Activated effector memory CD4-positive, alpha-beta T cell treated with Interleukin-2 at 50 U/mL for 16 hours (primary cell): Measurements from ENCODE around the gene CAPNS1.
"Not testable (repeated sequence)": the region's sequence is repeated elsewhere in the genome, so short reads cannot be mapped to it uniquely, and the experiment has no call there.

Experiments used
- DNase-seq: peaks from one replicate; pipeline ENCODE4 v3.0.0-alpha.2; 2020

CAPNS1 gene

DNA sequence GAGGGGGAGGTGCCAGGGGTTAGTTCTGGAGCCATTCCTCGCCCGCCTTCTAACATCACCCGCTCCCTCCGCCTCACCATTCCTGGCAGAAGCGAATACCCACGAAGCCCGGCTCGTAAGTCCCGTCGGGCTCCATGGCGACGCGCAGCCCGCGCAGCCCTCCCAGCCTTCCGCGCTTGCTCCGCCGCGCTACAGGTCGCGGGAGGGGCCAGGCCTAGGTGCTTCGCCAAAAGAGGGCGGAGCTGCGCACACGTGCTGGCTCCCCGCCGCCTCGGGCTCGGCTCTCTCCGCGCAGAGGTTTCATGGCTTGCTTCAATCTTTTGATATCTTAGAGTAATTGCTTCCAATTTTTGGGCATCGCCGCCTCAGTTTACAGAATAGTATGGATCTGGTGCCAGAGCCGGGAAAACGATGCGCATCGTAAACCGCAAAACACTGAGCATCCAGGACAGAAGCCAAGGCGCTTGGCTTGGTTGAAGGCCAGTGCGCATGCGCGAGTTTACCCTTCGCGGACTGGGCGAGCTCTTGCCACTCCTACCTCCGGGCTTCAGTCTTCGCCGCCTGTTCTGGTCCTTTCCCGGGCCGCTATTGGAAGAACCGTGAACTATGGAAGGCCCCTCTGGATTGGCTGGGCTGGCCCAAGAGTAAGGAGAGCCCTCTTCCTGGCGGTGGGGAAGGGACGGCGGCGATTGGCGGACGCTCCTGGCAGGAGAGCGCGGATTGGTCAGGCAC is 25.0 kb upstream of the CAPNS1 start, which contains the start of gene POLR2I:
Gene POLR2I (minus strand): TSS at position 155 of the 732 bp plus-strand sequence. CDS start 19 bp downstream, at position 136.
- DNase-seq: peak; percentile 97

GRCh38 chr19:36115453-36116343 is 24.2 kb upstream of the CAPNS1 start, which contains the start of gene TBCB:
Gene TBCB (plus strand): TSS chr19:36115468. CDS start chr19:36115561, 93 bp downstream.
- DNase-seq: peak; percentile 2

GRCh38 chr19:36116344-36116637 is 23.6 kb upstream of the CAPNS1 start:
- DNase-seq: no peak

DNA sequence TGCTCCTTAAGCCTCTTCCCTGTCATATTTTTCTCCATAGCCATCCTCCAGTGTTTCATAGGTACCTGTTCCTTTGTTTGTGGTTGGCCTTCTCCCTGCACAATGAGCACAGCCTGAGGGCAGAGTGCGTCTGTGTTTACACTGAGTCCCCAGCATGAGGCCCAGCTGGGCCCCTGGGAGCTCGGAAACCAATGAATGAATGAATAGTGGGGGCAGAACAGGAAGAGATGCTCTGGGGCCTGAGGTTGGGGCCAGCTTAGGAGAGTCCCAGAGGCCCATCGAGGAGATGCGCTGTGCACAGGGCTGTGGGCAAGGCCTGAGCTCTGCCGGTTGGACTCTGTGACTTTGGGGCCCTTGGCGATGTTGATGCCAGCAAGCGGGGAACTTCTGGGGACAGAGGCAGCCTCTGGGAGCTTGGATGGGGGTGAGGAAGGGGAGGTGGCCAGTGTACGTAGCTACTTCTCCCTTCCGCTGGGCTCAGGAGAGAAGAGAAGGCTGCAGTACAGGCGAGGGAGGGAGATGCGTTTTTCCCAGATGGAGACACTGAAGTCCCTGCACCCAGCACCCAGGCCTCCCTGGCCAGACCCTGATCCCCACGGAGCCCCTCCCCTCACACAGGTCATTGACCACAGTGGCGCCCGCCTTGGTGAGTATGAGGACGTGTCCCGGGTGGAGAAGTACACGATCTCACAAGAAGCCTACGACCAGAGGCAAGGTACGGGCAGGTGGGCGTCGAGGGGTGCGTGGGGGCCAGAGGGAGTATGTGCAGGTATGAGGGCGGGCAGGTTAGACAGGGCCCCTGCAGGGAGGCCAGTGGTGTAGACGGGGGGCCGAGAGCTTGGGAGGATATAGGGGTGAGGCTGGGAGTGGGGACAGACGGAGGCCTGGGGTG is 19.5 kb upstream of the CAPNS1 start:
- DNase-seq: no peak

GRCh38 chr19:36120984-36121358 is 18.9 kb upstream of the CAPNS1 start:
- DNase-seq: no peak

- no peak for DNase-seq
These were observed 18.3 kb upstream of the CAPNS1 start for GRCh38 chr19:36121486-36122124.

GRCh38 chr19:36125557-36125956 is 14.3 kb upstream of the CAPNS1 start:
- DNase-seq: no peak

GRCh38 chr19:36128392-36128736 is 11.5 kb upstream of the CAPNS1 start:
- no peak for DNase-seq

GRCh38 chr19:36131221-36131620 is 8.6 kb upstream of the CAPNS1 start:
- DNase-seq: peak; percentile 20

DNA sequence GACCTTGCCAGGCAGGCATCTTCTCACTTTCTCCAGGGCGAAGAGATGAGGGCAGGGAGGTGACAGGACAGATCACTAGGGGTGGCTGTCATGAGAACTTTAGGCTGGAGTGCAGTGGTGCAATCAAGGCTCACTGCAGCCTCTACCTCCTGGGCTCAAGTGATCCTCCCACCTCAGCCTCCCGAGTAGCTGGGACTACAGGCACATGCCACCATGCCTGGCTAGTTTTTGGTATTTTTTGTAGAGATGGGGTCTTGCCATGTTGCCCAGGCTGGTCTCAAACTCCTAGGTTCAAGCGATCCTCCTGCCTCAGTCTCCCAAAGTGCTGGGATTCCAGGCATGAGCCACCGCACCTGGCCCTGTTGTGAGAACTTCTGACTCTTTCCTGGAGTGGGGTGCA is 5.0 kb upstream of the CAPNS1 start:
- DNase-seq: not testable (repeated sequence)

- DNase-seq: no peak
These were observed 2.7 kb upstream of the CAPNS1 start for GRCh38 chr19:36136964-36137686.

DNA sequence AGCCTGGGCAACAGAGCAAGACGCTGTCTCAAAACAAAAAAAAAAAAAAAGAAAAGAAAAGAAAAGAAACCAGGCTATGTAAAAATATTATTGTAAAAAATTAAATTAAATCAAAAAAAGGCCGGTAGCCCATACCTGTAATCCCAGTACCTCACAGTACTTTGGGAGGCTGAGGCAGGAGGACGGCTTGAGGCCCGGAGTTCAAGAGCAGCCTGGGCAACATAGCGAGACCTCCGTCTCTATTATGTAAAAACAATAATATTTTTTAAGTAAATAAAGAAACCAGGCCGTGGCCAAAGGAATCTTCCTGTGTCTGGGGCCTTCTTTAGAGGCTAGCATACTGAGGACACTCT is 770 bp upstream of the CAPNS1 start:
- no peak for DNase-seq

GRCh38 chr19:36140304-36141038 is 605 bp downstream of the CAPNS1 start:
- peak; percentile 40 for DNase-seq

GRCh38 chr19:36141039-36141927 is 1.4 kb downstream of the CAPNS1 start:
- peak; percentile 84 for DNase-seq

- no peak for DNase-seq
These were observed 2.2 kb downstream of the CAPNS1 start for GRCh38 chr19:36142046-36142445.

DNA sequence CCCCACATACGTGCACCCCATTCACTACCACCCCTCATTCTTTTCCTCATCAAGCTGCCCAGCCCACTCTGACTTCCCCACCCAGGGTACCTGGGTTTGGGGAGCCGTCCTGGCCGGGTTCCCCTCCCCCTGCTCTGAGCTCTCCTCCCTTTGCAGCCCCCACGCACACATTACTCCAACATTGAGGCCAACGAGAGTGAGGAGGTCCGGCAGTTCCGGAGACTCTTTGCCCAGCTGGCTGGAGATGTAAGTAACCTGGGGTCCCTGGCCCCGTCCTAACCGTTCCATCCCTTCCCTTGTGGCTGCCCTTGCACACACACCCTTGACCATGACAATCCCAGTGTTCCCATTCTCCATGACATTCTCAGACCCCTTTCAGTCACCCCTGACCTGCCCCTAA is 2.6 kb downstream of the CAPNS1 start:
- DNase-seq: no peak

DNA sequence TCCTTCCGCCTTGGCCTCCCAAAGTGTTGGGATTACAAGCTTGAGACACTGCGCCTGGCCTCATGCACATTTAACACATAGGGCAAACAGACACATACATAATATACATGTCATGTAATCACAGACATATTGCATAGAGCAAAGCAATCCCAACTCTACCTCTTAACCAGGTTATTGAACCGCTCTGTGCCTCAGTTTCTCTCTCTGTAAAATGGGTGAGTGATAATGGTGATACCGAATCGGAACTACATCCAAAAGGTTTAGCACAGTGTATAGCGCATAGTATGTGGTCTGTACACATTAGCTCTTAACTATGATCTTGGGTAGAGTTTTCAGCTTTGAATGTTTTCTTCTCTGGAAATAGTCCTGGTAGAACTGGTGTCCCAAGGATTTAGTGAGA is 4.8 kb downstream of the CAPNS1 start:
- no peak for DNase-seq

- DNase-seq: no peak
These were observed 10.0 kb downstream of the CAPNS1 start for GRCh38 chr19:36149673-36150406.

DNA sequence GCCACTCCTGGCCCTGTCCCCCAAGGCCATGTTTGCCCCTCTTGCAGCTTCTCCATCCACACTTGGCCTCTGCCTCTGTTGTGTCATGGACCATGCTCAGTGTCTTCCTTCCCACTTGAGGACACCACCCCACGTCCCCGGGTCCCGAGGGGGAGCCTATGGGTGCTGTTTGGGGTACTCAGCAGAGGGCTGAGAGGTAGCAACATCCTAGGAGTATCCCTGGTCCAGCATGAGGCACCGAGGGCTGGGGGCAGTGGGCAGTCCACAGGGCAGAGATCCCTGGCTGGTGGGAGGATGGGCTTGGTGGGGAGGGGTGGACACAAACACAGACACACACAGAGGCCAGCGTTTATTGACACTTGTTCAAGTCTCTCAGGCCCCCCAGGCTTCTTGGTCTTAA is 10.7 kb downstream of the CAPNS1 start:
- DNase-seq: no peak
